ELF-1 (cell line): ENCODE results near the gene ARL16.
A peak's percentile ranks its signal among the peaks of the same experiment; 100 is the strongest.

Experiments used
- DNase-seq: peaks from one replicate; pipeline ENCODE4 v3.0.0-alpha.2; 2016; ENCODE audit warnings: low read depth, low spot score

ARL16 gene, protein sequence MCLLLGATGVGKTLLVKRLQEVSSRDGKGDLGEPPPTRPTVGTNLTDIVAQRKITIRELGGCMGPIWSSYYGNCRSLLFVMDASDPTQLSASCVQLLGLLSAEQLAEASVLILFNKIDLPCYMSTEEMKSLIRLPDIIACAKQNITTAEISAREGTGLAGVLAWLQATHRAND

DNA sequence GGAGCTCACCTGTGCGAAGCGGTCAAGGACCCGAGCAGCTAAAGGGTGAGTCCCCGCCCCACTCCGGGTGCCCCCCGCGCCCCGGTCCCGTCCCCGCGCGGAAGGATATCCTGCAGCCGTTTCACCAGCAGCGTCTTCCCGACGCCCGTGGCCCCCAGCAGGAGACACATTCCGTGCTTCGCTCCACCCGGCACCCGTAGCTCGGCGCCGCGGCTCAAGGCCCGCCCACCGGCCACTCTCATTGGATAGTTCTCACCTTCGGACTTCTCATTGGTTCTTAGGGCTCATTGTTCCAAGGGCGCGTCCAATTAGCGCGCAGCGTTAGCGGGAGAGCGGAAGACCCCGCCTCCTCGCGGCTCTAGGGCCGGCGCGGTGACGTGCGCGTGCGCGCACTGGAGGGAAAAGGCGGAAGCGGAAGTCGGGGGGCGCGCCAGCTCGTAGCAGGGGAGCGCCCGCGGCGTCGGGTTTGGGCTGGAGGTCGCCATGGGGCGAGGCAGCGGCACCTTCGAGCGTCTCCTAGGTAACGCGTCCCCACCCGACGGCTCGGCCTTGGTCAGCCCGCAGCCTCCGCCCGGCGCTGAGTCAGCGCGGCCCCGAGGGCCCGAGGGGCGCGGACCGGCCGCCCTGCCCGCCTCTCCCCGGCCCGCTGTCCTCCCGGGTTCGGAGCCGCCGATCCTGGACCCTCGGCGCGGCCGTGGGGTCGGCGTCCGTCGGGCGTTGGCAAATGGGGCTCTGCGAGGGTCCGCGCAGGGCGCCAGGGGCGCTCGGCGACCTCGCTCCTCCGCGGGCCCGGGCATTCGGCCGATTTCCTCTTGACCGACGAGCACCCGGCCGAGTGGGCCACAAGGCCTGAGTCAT, at the start of gene ARL16, which contains the start of gene HGS:
Gene ARL16, minus strand, starts transcription at position 214 of the 858 bp plus-strand sequence. Its CDS starts 44 bp downstream, at position 170.
Gene HGS, plus strand, starts transcription at position 428 of the 858 bp plus-strand sequence. Its CDS starts 56 bp downstream, at position 484.
- DNase-seq = peak; percentile 100

DNA sequence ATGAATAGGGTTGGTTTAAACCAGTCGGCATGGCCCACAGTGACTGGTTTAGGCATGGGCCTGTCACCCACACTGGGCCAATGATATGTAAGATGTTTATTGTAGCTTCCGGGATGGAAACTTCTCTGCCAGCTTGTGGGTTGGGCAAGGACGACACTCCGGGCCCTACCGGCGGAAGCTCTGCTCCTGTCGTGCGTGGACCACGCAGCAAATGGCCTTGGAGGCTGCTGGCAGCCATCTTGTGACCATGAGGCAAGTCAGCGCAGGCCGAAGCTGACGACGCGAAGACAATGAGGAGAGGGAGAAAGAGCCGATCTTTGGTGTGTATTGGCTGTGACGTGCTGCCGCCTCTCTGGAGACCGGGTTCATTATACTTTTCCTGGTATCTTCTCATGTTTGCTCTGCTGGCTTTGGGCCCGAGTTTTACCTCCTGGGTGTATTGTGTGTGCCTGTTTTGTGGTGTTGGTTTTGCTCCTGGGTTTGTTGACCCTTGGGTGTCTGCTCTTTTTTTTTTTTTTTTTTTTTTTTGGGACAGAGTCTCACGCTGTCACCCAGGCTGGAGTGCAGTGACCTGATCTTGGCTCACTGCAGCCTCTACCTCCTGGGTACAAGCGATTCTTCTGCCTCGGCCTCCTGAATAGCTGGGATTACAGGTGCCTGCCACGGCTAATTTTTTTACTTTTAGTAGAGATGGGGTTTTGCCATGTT, 43.9 kb upstream of the ARL16 start:
- no peak for DNase-seq

DNA sequence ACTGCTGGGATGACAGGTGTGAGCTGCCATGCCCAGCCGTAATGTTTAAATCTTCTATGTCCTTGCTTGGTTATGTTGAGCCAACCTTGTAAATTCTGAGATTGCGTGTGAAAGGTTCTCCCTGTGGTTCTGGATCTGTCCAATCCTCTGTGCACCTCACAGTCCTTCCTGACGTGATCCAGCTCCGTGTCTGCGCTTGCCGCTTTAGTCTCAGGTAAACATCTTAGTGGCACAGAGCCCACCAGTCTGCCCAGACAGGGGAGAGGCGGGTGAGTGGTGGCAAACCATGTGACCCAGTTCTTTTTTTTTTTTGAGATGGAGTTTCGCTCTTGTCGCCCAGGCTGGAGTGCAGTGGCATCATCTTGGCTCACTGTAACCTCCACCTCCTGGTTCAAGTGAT, 42.4 kb upstream of the ARL16 start:
- no peak for DNase-seq

DNA sequence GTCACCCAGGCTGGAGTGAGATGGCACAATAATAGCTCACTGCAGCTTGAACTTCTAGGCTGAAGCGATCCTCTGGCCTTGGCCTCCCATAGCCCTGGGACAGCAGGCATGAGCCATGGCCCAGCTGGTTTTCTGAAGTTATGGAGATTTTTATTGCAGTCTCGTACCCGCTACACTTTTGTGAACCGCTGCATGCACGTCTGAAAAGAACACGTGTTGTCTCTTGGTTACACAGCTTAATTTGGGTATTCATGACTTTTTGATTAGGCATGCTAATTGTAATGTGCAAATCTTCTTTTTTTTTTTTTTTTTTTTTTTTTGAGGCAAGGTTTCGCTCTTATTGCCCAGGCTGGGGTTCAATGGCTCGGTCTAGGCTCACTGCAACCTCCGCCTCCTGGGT, 41.8 kb upstream of the ARL16 start:
- DNase-seq = no peak

DNA sequence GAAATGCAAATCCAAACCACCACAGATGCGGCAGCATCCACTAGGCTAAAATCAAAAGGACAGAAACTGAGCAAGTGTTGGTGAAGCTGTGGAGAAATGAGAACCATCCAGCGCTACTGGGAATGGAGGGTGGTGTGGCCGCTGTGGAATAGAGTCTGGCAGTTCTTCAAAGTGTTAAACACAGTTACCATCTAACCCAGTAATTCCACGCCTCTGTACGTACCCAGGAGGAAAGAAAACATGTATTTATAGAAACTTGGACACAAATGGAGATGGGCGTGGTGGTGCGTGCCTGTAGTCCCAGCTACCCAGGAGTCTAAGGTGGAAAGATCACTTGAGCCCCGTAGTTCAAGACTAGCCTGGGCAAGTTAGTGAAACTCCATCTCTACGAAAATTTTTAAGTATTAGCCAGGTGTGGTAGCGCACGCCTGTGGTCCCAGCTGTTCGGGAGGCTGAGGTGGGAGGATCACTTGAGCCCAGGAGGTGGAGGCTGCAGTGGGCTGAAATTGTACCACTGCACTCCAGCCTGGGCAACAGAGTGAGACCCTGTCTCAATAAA, 40.1 kb upstream of the ARL16 start:
- no peak for DNase-seq

DNA sequence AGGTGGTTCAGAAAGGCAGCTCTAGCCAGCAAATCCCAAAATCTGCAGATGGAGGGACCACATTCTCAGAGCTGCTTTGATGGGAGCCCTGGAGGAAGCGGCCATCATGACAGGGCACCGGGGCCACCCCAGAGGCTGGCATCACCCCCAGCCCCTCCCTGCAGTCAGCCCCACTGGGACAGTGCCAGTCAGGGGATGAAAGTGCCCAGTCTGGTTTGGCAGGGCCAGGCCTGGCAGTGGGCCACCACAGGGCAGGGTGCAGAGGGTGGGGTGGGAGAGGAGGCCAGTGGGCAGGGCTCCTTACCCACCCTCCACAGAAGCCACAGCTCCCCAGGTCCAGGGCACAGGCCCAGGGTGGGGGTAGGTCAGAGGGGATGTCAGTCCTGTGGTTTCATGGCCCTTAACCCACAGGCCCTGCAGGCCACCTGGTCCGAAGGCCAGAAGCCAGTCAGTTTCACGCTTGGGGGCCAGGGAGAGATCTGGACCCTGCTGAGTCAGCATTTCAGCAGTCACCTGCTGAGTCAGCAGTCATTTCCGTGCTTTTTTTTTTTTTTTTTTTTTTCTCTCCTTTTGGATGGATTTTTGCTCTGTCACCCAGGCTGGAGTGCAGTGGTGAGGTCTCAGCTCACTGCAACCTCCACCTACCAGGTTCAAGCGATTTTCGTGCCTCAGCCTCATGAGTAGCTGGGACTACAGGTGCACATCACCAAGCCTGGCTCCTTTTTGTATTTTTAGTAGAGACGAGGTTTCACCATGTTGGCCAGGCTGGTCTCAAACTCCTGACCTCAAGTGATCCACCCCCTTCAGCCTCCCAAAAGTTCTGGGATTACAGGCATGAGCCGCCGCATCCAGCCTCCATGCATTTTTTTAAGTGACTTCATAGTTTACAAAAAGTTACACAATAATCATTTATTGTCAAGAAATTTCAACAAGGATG, 38.9 kb upstream of the ARL16 start:
- no peak for DNase-seq

DNA sequence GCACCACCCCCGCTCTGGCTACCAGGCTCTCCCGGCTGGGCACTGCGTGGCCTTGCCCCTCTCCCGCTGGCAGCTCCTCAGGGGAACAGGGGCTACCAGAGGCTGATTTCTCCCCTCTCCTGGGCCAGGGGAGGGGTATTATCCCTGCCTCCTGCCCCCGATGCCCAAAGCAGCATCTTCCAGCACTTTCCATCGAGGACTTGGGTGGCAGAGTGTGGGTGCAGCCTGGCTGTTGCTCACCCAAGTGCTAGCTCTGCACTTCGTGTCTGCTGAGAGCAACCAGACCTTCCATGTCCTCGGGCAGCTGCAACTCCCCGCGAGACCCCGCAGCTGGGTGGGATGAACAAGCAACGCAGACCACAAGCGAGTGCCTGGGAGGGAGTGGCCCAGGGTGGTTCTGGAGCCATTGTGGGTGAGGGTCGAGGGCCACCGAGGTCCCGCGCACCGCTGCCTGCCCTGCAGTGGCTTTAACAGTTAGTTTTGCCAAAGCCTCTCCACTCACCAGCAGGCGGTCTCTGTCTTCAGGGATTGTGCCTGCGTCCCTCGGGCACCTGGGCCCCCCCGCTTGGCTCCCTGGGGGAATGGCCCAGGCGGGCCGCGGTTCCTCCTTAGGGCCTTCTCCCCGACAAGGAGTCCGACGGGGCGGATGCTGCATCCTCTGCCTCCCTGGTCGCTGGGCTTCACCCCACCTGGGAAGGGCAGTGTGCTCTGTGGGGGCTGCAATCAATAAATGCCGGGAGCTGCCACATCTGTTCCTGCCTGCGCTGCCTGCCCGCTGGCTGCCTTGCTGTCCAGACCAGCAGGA, 36.9 kb upstream of the ARL16 start:
- no peak for DNase-seq

DNA sequence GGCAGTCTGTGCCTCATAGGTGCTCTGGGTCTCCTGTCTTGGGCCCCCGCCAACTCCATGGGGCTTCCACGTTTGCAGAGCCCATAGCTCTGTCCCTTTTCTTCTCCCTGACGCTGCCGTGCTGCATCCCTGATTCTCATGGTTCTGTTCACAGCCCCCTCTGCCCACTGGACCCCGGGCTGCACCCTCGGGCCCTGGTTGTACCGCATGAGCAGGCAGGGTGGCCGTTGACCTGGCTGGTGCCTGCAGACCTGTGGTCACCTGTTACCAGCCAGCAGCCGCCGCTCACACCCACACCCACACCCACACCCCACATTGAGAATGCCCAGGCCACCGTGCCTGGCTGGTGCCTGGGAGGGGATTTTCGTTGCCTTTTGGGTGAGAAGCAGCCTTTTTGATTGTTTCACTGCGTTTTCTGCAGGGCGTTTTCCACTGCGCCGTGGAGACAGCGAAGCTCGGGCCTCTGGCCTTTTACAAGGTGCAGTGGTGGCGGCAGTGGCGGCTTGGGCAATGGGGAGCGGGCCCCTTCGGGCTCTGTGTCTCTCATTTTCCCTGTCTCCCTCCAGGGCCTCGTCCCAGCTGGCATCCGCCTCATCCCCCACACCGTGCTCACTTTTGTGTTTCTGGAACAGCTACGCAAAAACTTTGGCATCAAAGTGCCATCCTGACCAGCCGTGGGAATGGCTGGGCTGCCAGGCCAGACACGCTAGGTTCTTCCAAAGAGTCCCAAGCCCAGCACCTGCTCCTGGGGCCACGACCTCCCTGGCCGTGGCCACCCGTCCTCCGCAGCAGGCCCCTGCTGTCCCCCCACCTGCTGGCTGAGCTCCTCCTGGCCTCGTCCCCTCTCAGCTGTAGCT, 36.0 kb upstream of the ARL16 start:
- no peak for DNase-seq

DNA sequence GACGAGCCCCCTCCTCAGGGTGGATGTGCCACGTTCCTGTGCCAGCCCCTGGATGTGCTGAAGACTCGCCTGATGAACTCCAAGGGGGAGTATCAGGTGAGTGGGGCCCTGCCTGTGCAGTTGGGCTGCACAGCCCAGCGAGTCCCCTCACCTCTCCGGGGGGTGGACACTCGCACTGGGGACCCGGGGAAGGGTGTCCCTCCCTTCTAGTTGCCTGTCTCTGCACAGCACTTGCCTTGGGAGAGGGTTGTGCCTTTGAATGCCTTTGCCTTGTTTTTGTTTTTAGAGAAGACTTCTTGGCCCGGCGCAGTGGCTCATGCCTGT, 34.1 kb upstream of the ARL16 start:
- no peak for DNase-seq

DNA sequence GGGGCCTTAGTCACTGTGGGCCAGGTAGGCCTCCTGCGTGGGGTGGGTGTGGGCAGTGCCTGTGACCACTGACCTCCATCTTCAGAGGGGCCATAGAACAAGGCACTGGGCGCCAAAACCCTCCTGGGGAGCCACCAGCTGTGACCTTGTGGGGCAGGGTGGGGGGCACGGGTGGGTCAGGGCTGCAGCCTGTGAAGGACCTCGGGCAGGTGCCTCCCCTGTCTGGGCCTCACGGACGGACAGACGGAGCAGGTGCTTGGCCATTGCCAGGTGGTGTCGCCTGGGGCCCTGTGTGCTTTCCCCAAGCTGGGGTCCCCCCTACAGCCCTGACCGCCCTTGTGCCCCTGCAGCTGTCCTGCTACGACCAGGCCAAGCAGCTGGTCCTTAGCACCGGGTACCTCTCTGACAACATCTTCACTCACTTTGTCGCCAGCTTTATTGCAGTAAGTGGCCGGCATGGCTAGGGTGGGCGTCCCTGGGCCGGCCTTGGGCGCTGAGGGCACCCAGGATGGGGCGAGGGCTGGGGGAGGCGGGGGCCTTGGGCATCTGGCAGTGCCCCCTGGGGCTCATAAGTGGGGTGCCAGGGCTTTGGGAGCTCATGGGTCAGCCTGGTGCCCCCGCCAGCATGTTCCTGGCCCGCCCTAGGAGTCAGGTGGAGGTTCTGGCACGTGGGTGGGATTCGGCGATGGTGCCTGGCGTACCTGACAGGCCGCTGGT, 33.6 kb upstream of the ARL16 start:
- DNase-seq = no peak

DNA sequence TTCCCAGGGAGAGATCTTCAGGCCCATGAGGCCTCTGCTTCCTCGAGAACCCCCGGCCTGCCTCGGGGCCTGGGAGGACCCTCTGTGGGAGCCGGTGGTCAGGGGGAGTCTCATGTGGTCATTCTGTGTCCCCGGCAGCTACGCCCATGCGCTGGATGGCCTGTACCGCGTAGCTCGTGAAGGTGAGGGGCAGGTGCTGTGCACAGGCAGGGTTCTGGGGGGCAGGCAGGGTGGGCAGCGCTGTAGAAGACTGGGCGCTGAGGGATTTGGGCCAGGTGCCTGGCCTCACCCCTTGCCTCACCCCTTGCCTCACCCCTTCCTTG, 33.0 kb upstream of the ARL16 start:
- DNase-seq = no peak

DNA sequence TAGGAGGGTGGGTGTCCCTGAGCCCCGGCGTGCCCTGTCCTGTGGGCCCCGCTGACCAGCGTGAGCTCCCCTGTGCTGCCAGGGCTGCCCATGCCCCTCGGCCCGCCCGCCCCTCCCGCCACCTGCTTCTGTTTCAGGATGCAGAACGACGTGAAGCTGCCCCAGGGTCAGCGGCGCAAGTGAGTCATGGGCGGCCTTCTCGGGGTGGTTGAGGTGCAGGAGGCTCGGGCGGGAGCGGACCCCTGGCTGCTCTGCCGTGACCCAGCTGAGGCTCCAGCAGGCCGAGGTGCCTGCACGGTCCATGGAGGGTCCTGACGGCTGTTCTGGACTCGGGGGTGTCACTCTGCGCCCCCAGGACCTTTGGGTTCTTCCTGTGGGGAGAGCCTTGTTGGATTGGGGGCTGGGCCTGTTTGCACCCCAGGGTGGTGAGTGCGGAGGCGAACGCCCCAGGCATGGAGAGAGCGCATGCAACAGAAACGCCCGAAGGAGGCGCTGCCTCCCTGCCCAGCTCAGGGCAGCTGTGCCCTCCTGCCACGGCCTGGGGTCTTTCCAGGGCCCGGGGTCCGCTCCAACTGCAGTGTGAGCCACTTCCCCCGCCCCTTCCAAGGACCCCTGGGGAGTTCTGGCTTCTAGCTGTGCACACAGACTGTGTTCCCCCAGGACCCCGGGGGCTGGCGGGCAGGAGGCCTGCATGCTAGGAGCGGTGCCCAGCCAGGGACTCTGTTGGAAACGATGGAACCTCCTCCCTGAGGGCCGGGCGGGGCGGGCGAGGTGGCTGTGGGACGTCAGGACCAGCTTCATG, 32.5 kb upstream of the ARL16 start:
- no peak for DNase-seq

DNA sequence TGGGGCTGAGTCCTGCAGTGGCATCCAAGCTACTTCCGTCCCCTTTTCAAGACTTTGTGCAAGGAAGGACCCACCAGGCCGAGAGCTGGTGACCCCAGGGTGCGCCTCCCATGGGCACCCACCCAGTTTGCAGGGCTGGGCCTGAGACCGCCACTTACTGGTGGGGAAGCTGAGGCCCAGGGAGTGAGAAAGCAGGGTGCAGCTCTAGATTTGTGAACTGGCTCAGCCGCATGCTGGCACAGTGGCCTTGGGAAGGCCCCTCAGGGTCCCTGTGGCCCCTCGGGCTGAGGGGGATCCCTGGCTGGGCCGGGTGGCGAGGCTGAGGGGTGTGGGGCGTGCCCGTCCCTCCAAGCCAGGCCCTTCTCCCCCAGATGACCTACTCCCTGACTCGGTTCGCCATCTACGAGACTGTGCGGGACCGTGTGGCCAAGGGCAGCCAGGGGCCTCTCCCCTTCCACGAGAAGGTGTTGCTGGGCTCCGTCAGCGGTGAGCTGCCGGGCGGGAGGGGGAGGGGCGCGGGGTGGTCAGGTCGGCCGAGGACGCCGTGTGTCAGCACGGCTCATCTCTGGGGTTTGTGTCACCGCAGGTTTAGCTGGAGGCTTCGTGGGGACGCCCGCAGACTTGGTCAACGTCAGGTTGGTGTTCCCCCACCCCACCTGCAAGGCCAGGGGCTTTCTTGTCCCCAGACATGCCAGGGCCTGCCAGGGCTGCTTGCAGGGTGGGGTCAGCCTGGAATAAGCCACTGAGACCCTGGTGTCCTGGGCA, 31.7 kb upstream of the ARL16 start:
- no peak for DNase-seq

DNA sequence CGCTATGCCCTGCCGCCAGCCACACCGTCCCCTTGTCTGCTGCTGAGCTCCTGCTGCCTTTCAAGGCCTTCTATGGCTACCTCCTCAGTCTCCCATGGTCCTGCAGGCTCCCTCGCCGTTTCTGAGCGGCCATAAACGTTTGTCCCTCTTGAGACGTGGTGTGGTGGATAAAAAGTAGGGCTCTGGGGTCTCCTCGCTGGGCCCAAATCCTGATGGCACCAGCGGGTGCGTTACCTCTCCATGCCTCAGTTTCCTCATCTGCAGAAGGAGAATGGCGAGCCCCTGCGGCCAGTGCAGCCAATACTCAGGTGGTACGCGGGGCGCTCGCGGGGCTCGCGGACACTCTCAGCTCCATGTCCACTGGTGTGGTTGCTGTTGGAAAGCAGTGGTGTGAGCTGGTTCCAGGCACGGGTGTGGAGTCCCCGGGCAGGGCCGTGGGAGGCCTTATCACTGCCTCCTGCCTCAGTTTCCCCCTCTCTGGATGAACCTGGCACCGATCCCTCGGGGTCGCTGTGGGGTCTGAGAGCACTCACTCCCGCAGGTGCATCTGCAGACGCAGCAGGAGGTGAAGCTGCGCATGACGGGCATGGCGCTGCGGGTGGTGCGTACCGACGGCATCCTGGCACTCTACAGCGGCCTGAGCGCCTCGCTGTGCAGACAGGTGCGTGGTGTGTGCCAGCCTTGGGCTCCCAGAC, 31.0 kb upstream of the ARL16 start:
- no peak for DNase-seq

DNA sequence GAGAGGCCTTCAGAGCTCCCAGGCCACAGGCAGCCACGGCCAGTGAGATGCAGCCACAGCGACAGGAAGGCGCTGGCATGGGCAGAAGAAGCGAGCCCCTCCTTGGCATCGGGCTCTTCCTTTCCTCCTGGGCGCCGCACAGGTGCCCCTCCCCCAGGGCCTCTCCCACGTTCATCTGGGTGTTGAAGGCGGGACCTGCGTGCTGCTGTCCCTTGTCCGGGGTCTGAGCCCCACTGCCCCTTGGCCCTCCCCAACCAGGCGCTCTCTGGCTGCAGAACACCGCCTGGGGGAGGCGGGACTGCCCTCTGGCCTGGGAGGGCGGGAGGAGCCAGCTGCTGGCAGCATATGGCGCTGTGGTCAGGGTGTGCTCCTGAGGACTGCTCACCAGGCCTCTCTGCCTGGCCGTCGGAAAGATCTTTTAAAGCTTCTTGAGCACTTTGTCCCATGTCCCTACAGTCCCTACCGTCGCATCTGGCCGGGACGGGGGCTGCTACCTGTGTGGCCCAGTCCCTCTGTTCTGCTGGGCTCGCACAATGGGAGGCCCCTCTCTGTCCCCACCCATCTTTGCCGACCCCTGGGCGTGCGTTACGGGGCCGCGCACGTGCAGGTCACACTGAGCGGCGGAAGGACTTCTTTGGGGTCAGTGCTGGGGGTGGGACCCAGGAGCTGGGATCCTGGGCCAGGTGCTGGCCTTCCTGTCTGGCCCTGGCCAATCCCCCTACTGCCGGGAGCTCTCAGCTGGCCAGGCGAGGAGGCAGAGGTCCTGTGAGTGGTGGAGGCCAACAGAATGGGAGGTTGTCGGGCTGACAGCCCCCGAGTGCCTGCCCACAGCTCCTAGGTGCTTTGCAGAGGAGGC, 30.2 kb upstream of the ARL16 start:
- DNase-seq = peak; percentile 56
